ENCODE measurements around the gene AIRE. TPM values are rescaled to one million over a fixed set of nuclear protein-coding genes. Genes with fewer than 3 reads are reported as not detected.

Gene AIRE
- total RNA-seq, 2 experiments from 2014 or later = not detected

DNA sequence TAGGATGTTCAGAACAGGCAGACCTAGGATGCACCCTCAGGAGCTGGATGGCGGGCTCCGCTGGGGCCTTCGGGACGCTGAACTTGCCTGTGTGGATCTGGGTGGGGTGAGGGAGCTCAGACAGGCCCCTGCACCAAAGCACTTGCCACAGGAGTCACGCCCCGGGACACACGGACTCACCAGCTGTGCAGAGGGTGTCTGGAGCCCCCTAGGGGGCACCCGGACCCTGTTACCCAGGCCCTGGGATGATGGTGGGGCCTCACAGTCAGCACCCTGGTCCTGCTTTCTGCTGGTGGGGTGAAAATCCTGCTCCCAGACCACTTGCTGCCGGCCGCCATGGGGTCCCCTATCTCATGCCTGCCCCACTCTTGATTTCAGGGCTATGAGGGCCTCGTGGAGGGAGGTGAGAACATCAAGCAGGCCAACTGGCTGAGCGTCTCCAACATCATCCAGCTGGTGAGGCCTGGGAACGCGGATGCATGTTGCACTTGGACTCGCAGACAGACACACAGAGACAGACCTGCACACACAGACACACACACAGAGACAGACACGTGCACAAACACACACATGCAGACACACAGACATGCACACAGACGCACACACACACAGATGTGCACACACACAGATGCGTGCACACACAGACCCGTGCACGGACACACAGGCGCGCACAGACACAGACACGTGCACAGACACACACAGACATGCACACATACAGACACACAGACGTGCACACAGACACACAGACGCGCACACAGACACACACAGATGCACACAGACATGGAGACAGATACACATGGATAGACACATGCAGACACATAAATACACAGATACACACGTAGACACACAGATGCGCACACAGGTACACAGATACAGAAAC is 25.2 kb downstream of the AIRE start:
- H3K36me3 Mint-ChIP-seq (ENCODE audit: low read depth) = peaks cover 9% of the 10 kb centered on the region
- intact Hi-C loops (cut with micrococcal nuclease) = no loop called here
- no peak overlapping the region for H3K27ac Mint-ChIP-seq
- H3K4me3 Mint-ChIP-seq = no peak overlapping the region
- ChIA-PET POLR2A (interaction anchor here (1.1 to 1.2 kb wide), 2 partner anchors 13 to 18 kb away, joined by 3 read pairs; no protein-coding TSS in a partner anchor), CTCF (interaction anchor here (1.6 kb wide), 1 partner anchor 10 kb away, joined by 4 read pairs; no protein-coding TSS in a partner anchor)
- ATAC-seq (no peak), DNase-seq (no peak)
- H3K9me3 Mint-ChIP-seq = no peaks in the 10 kb centered on the region
- TF ChIP-seq CTCF (IDR thresholded peaks at IDR 0.05) = no peak
- H3K4me1 Mint-ChIP-seq (ENCODE audit: low read depth) = peaks cover 2% of the 10 kb centered on the region
- no peaks in the 10 kb centered on the region for H3K27me3 Mint-ChIP-seq

- CTCF ChIA-PET = no interaction called here
Observed at GRCh38 chr21:44312089-44312488, 26.4 kb downstream of the AIRE start.

GRCh38 chr21:44312716-44313115 is 27.0 kb downstream of the AIRE start:
- ChIA-PET POLR2A (interaction anchor here (1.1 kb wide), 1 partner anchor 16 kb away, joined by 4 read pairs; no protein-coding TSS in a partner anchor), CTCF (no interaction called here)
- no peak for TF ChIP-seq CTCF (IDR thresholded peaks at IDR 0.05)
- Mint-ChIP-seq H3K9me3 (no peaks in the 10 kb centered on the region), H3K4me3 (no peak overlapping the region), H3K36me3 (ENCODE audit: low read depth) (peaks cover 9% of the 10 kb centered on the region), H3K27me3 (no peaks in the 10 kb centered on the region), H3K4me1 (ENCODE audit: low read depth) (peaks cover 2% of the 10 kb centered on the region), H3K27ac (no peak overlapping the region)
- DNase-seq (no peak), ATAC-seq (no peak)
- intact Hi-C loops (cut with micrococcal nuclease) = no loop called here

More at GRCh38 chr21:44312089-44312488, 26.4 kb downstream of the AIRE start:
- Mint-ChIP-seq H3K27ac (no peak overlapping the region), H3K4me1 (ENCODE audit: low read depth) (peaks cover 2% of the 10 kb centered on the region), H3K36me3 (ENCODE audit: low read depth) (peaks cover 12% of the 10 kb centered on the region), H3K9me3 (no peaks in the 10 kb centered on the region), H3K27me3 (no peaks in the 10 kb centered on the region), H3K4me3 (no peak overlapping the region)
- no peak for ATAC-seq
- intact Hi-C loops (cut with micrococcal nuclease) = no loop called here
- POLR2A ChIA-PET = no interaction called here
- no peak for TF ChIP-seq CTCF (IDR thresholded peaks at IDR 0.05)
- DNase-seq = no peak

DNA sequence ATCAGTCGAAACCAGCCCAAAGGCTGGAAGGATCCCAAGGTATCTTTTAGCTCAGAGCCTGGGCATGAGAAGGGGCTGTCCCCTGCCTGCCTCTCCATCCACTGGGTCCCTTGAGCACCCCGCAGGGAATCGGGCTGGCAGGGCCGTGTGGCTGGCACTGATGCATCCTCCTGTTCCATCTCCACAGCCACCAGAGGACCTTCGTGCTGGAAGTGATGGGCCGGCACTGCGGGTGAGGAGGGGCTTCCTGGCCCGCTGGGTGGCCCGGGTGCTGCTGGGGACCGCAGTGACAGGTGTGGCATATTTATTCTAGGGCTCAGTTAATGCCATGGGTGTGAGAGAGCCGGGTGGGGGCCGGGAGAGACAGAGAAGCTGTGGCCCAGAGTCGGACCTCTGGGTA is 27.8 kb downstream of the AIRE start:
- H3K27ac Mint-ChIP-seq = no peak overlapping the region
- no peak overlapping the region for H3K4me3 Mint-ChIP-seq
- H3K27me3 Mint-ChIP-seq = no peaks in the 10 kb centered on the region
- no peak for DNase-seq
- ChIA-PET POLR2A (interaction anchor here (1.1 kb wide), 1 partner anchor 15 kb away, joined by 4 read pairs; no protein-coding TSS in a partner anchor), CTCF (no interaction called here)
- H3K4me1 Mint-ChIP-seq (ENCODE audit: low read depth) = no peaks in the 10 kb centered on the region
- H3K9me3 Mint-ChIP-seq = no peaks in the 10 kb centered on the region
- no peak for ATAC-seq
- no peak for TF ChIP-seq CTCF (IDR thresholded peaks at IDR 0.05)
- H3K36me3 Mint-ChIP-seq (ENCODE audit: low read depth) = peaks cover 8% of the 10 kb centered on the region
- intact Hi-C loops (cut with micrococcal nuclease) = no loop called here

GRCh38 chr21:44314128-44314527 is 28.5 kb downstream of the AIRE start:
- intact Hi-C loops (cut with micrococcal nuclease) = no loop called here
- no peaks in the 10 kb centered on the region for H3K27me3 Mint-ChIP-seq
- CTCF ChIA-PET = no interaction called here
- H3K4me3 Mint-ChIP-seq = no peak overlapping the region
- ATAC-seq (no peak), DNase-seq (no peak)
- H3K27ac Mint-ChIP-seq = no peak overlapping the region
- POLR2A ChIA-PET = interaction anchor here (1.1 kb wide), 1 partner anchor 17 kb away, joined by 4 read pairs; no protein-coding TSS in a partner anchor
- no peaks in the 10 kb centered on the region for H3K9me3 Mint-ChIP-seq
- no peak for TF ChIP-seq CTCF (IDR thresholded peaks at IDR 0.05)
- peaks cover 8% of the 10 kb centered on the region for H3K36me3 Mint-ChIP-seq (ENCODE audit: low read depth)
- no peaks in the 10 kb centered on the region for H3K4me1 Mint-ChIP-seq (ENCODE audit: low read depth)

Measured in activated CD8-positive, alpha-beta T cell treated with anti-CD3 and anti-CD28 coated beads for 36 hours (primary cell).